ENCODE results near the gene CLSTN3.

The CLSTN3 gene

GRCh38 chr12:7125632-7126227 lies 4.4 kb upstream of the CLSTN3 start:
- DNase-seq (ENCODE audit: low read depth in 2 of 2), result no peak

- no peak for DNase-seq (ENCODE audit: low read depth in 2 of 2)
Observed at GRCh38 chr12:7127916-7128626, 2.1 kb upstream of the CLSTN3 start.

- no peak for DNase-seq (ENCODE audit: low read depth in 2 of 2)
Observed at GRCh38 chr12:7128681-7129286, 1.4 kb upstream of the CLSTN3 start, which contains the start of gene RBP5. Gene RBP5 (minus strand): TSS chr12:7128889. CDS start chr12:7128775, 114 bp downstream.

- peak in 1 of 2 donors; percentile 7 for DNase-seq (ENCODE audit: low read depth in 2 of 2)
Observed at GRCh38 chr12:7129287-7129871, 792 bp upstream of the CLSTN3 start.

- DNase-seq (ENCODE audit: low read depth in 2 of 2), result peak in 1 of 2 donors; percentile 24
Observed at GRCh38 chr12:7130701-7131501, 730 bp downstream of the CLSTN3 start.

- DNase-seq (ENCODE audit: low read depth in 2 of 2), result no peak
Observed at GRCh38 chr12:7131502-7131866, 1.3 kb downstream of the CLSTN3 start.

GRCh38 chr12:7134396-7135166 lies 4.4 kb downstream of the CLSTN3 start:
- no peak for DNase-seq (ENCODE audit: low read depth in 2 of 2)

- no peak for DNase-seq (ENCODE audit: low read depth in 2 of 2)
Observed at GRCh38 chr12:7136071-7136470, 5.9 kb downstream of the CLSTN3 start.

GRCh38 chr12:7136676-7137075 lies 6.5 kb downstream of the CLSTN3 start:
- DNase-seq (ENCODE audit: low read depth in 2 of 2), result no peak

- no peak for DNase-seq (ENCODE audit: low read depth in 2 of 2)
Observed at GRCh38 chr12:7137908-7138307, 7.7 kb downstream of the CLSTN3 start.

- DNase-seq (ENCODE audit: low read depth in 2 of 2), result no peak
Observed at GRCh38 chr12:7139200-7139599, 9.0 kb downstream of the CLSTN3 start.

GRCh38 chr12:7141351-7142005 lies 11.3 kb downstream of the CLSTN3 start:
- no peak for DNase-seq (ENCODE audit: low read depth in 2 of 2)

GRCh38 chr12:7142056-7142644 lies 12.0 kb downstream of the CLSTN3 start:
- peak; percentile 36 to 48 for DNase-seq (ENCODE audit: low read depth in 2 of 2)

- DNase-seq (ENCODE audit: low read depth in 2 of 2), result no peak
Observed at GRCh38 chr12:7142809-7143465, 12.8 kb downstream of the CLSTN3 start.

- DNase-seq (ENCODE audit: low read depth in 2 of 2), result no peak
Observed at GRCh38 chr12:7143564-7143963, 13.4 kb downstream of the CLSTN3 start.

- no peak for DNase-seq (ENCODE audit: low read depth in 2 of 2)
Observed at GRCh38 chr12:7144414-7145120, 14.4 kb downstream of the CLSTN3 start.

GRCh38 chr12:7145671-7146070 lies 15.5 kb downstream of the CLSTN3 start:
- no peak for DNase-seq (ENCODE audit: low read depth in 2 of 2)

GRCh38 chr12:7146228-7146627 lies 16.1 kb downstream of the CLSTN3 start:
- no peak for DNase-seq (ENCODE audit: low read depth in 2 of 2)

- DNase-seq (ENCODE audit: low read depth in 2 of 2), result no peak
Observed at GRCh38 chr12:7146906-7147305, 16.7 kb downstream of the CLSTN3 start.

All from stimulated activated CD4-positive, alpha-beta T cell treated with anti-CD3 and anti-CD28 coated beads, Interleukin-1b, Interleukin-23, amount 100 ng/mL, for 4 hours (primary cell).